GM20000 (cell line): Measurements from ENCODE around the gene TJAP1.

Experiments
- DNase-seq: peaks from one replicate; pipeline ENCODE4 v3.0.0; 2012; ENCODE audit warnings: low spot score
- TF ChIP-seq, protein P1 (sequence below): IDR thresholded peaks from 2 replicates; pipeline ENCODE4 v1.5.1; 2012; ENCODE audit warnings: mild to moderate bottlenecking, control low read depth; ENCODE audit errors: extremely low read depth, missing control alignments

TJAP1 gene

DNA sequence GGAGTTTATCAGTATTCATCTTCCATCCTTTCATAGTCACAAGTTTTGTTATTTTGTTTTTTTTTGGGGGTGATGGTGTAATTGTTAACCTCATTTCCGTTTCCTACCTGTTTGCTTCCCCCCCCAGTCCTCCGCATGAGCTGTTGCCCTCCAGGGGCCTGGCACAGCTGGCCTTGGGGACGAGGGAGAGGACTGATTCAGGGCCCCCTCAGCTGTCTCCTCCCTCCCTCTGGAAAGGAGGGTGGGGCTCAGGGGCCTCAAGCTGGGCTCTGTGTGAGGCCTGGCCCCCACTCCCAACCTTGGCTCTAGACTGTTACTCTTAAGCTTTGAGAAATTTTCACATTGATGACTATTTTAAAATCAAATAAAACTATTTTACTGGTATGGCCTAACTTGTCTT, 28.8 kb downstream of the TJAP1 start:
- no peak for DNase-seq
- TF ChIP-seq, protein P1, sequence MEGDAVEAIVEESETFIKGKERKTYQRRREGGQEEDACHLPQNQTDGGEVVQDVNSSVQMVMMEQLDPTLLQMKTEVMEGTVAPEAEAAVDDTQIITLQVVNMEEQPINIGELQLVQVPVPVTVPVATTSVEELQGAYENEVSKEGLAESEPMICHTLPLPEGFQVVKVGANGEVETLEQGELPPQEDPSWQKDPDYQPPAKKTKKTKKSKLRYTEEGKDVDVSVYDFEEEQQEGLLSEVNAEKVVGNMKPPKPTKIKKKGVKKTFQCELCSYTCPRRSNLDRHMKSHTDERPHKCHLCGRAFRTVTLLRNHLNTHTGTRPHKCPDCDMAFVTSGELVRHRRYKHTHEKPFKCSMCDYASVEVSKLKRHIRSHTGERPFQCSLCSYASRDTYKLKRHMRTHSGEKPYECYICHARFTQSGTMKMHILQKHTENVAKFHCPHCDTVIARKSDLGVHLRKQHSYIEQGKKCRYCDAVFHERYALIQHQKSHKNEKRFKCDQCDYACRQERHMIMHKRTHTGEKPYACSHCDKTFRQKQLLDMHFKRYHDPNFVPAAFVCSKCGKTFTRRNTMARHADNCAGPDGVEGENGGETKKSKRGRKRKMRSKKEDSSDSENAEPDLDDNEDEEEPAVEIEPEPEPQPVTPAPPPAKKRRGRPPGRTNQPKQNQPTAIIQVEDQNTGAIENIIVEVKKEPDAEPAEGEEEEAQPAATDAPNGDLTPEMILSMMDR = no peak

DNA sequence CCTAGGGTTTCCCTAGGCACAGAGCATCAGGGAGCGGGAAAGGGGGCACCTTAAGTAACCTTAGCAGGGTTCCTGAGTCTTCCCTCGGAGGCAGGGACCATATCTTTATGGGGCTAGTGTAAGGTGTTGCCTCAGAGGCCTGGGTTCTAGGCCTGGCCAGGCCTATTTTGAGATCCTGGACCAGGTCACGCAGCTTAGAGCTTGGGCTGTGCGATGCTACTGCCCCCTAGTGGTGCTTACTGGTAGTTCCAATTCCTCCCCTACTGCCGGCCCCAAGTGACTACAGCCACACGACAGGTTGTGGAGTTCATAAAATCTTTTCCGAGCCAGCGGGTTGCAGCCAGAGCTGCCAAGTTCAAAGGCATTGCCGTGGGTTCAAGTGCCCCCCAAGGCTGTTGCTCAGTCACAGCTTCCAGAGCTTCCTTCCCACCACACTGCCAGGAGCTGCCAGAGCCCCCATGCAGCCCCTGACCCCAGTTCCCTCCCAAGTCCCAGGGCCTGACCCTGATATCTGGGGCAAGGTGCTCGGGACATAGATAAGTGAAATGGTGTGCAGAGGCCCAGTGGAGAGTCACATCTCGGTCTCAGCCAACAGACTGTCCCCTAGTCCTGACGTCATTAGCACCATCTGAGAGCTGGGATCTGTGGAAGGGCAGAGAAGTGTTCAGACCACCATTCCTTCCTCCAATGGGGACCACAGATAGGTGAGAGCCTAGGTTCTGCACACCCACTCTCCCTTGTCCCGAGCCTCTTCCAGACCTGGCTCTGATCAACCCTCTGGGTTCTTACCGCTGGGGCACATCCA, 29.5 kb downstream of the TJAP1 start:
- TF ChIP-seq, protein P1 = peak; percentile 85
- peak; percentile 90 for DNase-seq

DNA sequence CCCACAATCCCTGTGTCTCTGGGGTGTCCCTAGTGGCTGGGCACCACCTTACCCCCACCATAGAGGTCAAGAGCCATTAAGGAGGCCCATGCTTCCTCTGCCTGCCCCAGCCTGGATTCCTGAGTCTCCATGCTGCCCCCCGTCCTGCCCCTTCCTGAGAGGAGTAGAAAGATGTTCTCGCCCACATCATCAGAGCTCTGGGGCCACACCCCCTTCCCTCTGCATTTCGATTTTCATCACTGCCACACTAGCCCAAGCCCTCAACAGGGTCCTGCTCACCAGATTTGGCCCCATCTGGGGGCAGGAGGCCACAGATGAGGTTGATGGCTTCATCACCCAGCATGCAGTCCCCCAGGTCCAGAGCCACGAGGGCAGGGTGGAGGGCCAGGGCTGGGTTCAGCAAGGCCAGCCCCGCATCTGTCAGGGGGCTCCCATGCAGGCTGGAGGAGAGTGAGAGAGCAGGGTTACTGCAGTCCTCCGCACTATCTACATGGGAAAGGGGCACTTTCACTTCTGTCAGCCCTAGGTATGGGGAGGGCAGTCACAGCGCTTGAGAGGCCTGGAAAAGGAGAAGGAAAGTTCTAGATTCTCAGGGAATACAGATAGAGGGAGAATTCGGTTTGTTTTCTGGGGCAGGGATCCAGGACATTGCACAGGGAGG, 31.2 kb downstream of the TJAP1 start:
- no peak for DNase-seq
- TF ChIP-seq, protein P1 = no peak

DNA sequence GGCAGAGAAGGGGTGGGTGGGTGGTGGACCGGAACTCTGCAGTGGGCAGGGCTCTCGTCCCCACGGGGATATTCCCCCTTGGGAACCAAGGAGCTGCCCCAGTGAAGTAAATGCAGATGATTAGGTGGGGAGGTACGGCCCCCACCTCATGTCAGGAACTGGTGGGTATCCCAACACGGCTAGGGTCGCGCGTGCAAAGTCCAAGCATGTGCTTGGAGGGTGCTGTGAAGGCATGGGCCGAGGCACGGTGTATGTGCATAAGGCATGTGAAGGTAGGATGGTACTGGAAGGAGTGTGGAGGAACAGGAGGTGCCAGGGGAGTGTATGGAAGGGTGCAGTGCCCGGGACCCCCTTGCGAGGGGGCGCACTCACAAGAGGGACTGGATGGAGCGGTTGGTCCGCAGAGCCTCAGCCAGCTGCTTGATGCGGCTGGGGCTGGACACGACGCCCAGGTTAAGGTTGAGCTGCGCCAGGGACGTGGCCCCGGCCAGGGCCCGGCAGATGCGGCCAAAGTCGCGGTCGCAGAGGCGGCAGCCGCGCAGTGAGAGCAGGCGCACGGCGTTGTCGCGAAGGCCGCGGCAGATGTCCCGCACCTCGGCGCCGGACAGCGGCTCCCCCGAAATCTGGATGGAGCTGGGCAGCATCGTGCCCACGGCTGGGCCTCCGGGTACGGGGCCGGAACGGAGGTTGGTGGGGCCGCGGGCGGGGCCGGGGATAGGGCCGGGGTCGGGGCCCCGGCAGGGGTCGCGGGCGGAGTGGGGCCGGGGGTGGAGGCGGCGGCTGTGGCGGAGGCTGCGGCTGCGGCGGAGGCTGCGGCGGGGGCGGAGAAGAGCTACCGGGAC, 32.0 kb downstream of the TJAP1 start:
- DNase-seq = no peak
- TF ChIP-seq, protein P1 = no peak

DNA sequence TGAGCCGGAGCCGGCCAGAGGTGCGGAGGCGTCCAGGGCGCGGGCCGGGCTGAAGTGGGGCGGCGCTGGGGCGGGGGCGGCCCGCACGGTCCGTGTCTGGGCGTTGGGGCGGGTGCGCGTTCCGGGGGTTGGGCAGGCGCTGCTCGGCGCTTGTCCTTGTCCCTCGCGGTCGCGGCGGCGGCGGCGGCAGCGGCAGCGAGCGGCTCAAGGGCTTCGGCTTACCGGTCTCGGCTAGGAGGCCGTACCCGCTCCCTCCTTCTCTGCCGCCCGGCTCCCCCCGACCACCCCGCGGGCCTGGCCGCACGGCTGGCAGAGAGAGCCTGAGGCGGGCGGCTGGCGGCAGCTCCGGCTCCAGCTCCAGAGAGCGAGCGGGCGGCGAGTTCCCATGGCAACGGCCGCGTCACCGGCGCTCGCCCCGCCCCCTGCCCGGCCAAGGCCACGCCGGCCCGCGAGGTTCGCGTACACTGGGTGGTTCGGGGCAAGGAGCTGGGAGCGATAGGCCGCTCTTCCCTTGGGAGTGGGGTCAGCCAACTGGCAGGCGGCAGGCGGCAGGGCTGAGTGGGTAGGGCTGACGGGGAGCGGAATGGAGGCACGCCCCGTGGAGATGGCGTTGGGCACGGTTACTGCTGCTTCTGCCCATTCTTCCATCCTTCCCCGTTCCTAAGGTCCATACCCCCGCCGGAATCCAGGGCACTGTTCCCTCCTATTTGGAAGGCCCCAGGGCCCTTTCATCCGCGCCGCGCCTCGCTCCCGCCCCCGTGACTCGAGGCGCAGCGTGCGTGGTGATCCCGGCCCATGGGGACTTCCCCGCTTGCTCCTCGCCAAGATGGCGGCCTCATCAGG, 32.8 kb downstream of the TJAP1 start, which contains the start of gene LRRC73:
Gene LRRC73 (minus strand): TSS at position 363 of the 843 bp plus-strand sequence. CDS start 561 bp downstream, outside the sequence.
- TF ChIP-seq, protein P1 = no peak
- peak; percentile 91 for DNase-seq

DNA sequence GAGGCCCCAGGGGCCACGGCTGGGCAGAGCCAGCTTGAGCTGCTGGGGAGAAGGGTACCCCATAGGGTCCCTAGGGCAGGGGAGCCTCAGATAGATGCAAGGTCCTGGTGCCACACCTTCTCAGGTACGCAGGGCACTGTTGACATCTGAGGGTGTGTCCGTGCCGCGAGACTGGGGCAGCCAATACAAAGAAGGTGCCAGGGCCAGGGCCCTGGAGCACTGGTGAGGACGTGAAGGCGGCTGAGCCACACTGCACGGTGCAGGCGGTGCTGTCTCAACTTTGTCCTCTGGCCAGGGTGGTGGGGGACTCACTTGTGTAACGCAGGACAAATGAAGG, 33.4 kb downstream of the TJAP1 start:
- TF ChIP-seq, protein P1 = no peak
- DNase-seq = no peak
